Thymus (tissue), 11 donors: ENCODE data around the gene INPP5A. TPM values are rescaled to one million over a fixed set of nuclear protein-coding genes. Genes with fewer than 3 reads are reported as not detected.

Experiments used
- DNase-seq, 9 donors: peaks; one replicate each; pipeline ENCODE4 v3.0.0-alpha.2; 2013; ENCODE audit warnings: low spot score in 9 of 9, low read depth in 6 of 9, missing footprints in 1 of 9
- H3K27ac ChIP-seq, 2 donors: one replicate each; pipeline ENCODE4 v1.5.1; 2013; ENCODE audit warnings: control low read depth in 1 of 2, low read depth in 1 of 2, low read length in 1 of 2, mild to moderate bottlenecking in 1 of 2, moderate library complexity in 1 of 2
- H3K27me3 ChIP-seq, 2 donors: one replicate each; pipeline ENCODE4 v1.5.1; 2013; ENCODE audit warnings: low read length in 1 of 2; ENCODE audit not compliant: control insufficient read depth in 2 of 2, insufficient read depth in 1 of 2
- H3K36me3 ChIP-seq, 2 donors: one replicate each; pipeline ENCODE4 v1.5.1; 2013; ENCODE audit warnings: low read length in 1 of 2, mild to moderate bottlenecking in 1 of 2, moderate library complexity in 1 of 2; ENCODE audit not compliant: control insufficient read depth in 2 of 2, insufficient read depth in 2 of 2
- H3K4me1 ChIP-seq, 2 donors: one replicate each; pipeline ENCODE4 v1.5.1; 2013; ENCODE audit warnings: low read length in 2 of 2; ENCODE audit not compliant: control insufficient read depth in 2 of 2, insufficient read depth in 2 of 2
- H3K4me3 ChIP-seq, 2 donors: one replicate each; pipeline ENCODE4 v1.5.1; 2013; ENCODE audit warnings: low read length in 2 of 2, control low read depth in 1 of 2, mild to moderate bottlenecking in 1 of 2
- H3K9me3 ChIP-seq, 2 donors: one replicate each; pipeline ENCODE4 v1.5.1; 2013; ENCODE audit warnings: low read length in 1 of 2, mild to moderate bottlenecking in 1 of 2; ENCODE audit not compliant: control insufficient read depth in 2 of 2, insufficient read depth in 1 of 2
- WGBS: extraction: QIAGEN DNeasy Blood & Tissue Kit; methylation state at CpG from one replicate; pipeline ENCODE4 v1.1.7; 2013; 5-methylcytosine and 5-hydroxymethylcytosine counted together
- polyA plus RNA-seq: library from polyadenylated mRNA; stranded (reverse); fragments of 200-250 nt; gene quantifications from one replicate; pipeline ENCODE4 v1.2.3, GENCODE V29; 2013
- total RNA-seq: library from RNA; stranded (reverse); fragments of 120-200 nt; gene quantifications from one replicate; pipeline ENCODE4 v1.2.4, GENCODE V29; 2013
- donor health status: healthy.

The INPP5A gene
- total and polyA plus RNA-seq, 2 donors: 11.0 to 14.6 TPM

- 98% methylated on average over 13 of the region's 13 CpGs for WGBS
- H3K27ac ChIP-seq: no peak overlapping the region
- H3K4me1 ChIP-seq: no peaks in the 10 kb centered on the region
- H3K9me3 ChIP-seq: no peaks in the 10 kb centered on the region
- H3K36me3 ChIP-seq: peaks cover 4 to 16% of the 10 kb centered on the region in 2 donors
- H3K4me3 ChIP-seq: no peak overlapping the region
- no peaks in the 10 kb centered on the region for H3K27me3 ChIP-seq
- no peak for DNase-seq
Observed at GRCh38 chr10:132727411-132727810, 189.8 kb downstream of the INPP5A start.

GRCh38 chr10:132728321-132728720, 190.7 kb downstream of the INPP5A start:
- no peaks in the 10 kb centered on the region for H3K27me3 ChIP-seq
- no peak for DNase-seq
- no peak overlapping the region for H3K4me3 ChIP-seq
- no peaks in the 10 kb centered on the region for H3K9me3 ChIP-seq
- peaks cover 4 to 23% of the 10 kb centered on the region in 2 donors for H3K36me3 ChIP-seq
- H3K4me1 ChIP-seq: no peaks in the 10 kb centered on the region
- 97% methylated on average over 19 of the region's 19 CpGs for WGBS
- H3K27ac ChIP-seq: no peak overlapping the region

GRCh38 chr10:132728741-132729140, 191.2 kb downstream of the INPP5A start:
- Histone ChIP-seq H3K27me3 (no peaks in the 10 kb centered on the region), H3K4me3 (no peak overlapping the region), H3K4me1 (no peaks in the 10 kb centered on the region), H3K36me3 (peaks cover 4 to 25% of the 10 kb centered on the region in 2 donors), H3K9me3 (no peaks in the 10 kb centered on the region), H3K27ac (no peak overlapping the region)
- no peak for DNase-seq
- 98% methylated on average over 22 of the region's 22 CpGs for WGBS

GRCh38 chr10:132729810-132730572, 192.4 kb downstream of the INPP5A start:
- no peak for DNase-seq

GRCh38 chr10:132730573-132730953, 193.0 kb downstream of the INPP5A start:
- Histone ChIP-seq H3K36me3 (peaks cover 4 to 27% of the 10 kb centered on the region in 2 donors), H3K4me3 (no peak overlapping the region), H3K9me3 (no peaks in the 10 kb centered on the region), H3K27ac (no peak overlapping the region), H3K27me3 (no peaks in the 10 kb centered on the region), H3K4me1 (peaks cover 0 to 14% of the 10 kb centered on the region in 2 donors)
- no peak for DNase-seq
- 97% methylated on average over 15 of the region's 15 CpGs for WGBS

More at GRCh38 chr10:132729810-132730572, 192.4 kb downstream of the INPP5A start:
- 96% methylated on average over 29 of the region's 29 CpGs for WGBS
- Histone ChIP-seq H3K9me3 (no peaks in the 10 kb centered on the region), H3K4me3 (no peak overlapping the region), H3K36me3 (peaks cover 4 to 27% of the 10 kb centered on the region in 2 donors), H3K4me1 (peaks cover 0 to 8% of the 10 kb centered on the region in 2 donors), H3K27me3 (no peaks in the 10 kb centered on the region), H3K27ac (no peak overlapping the region)

- H3K27ac ChIP-seq: no peak overlapping the region
- H3K4me1 ChIP-seq: peaks cover 0 to 15% of the 10 kb centered on the region in 2 donors
- H3K4me3 ChIP-seq: no peak overlapping the region
- DNase-seq: no peak
- no peaks in the 10 kb centered on the region for H3K27me3 ChIP-seq
- no peaks in the 10 kb centered on the region for H3K9me3 ChIP-seq
- 97% methylated on average over 20 of the region's 20 CpGs for WGBS
- peaks cover 2 to 18% of the 10 kb centered on the region in 2 donors for H3K36me3 ChIP-seq
Observed at GRCh38 chr10:132732518-132732917, 194.9 kb downstream of the INPP5A start.

- no peak overlapping the region for H3K4me3 ChIP-seq
- WGBS: 97% methylated on average over 19 of the region's 19 CpGs
- H3K9me3 ChIP-seq: no peaks in the 10 kb centered on the region
- DNase-seq: no peak
- H3K4me1 ChIP-seq: peaks cover 0 to 15% of the 10 kb centered on the region in 2 donors
- peaks cover 0 to 12% of the 10 kb centered on the region in 2 donors for H3K36me3 ChIP-seq
- no peak overlapping the region for H3K27ac ChIP-seq
- H3K27me3 ChIP-seq: no peaks in the 10 kb centered on the region
Observed at GRCh38 chr10:132733926-132734325, 196.3 kb downstream of the INPP5A start.

GRCh38 chr10:132735341-132735775, 197.8 kb downstream of the INPP5A start:
- no peak overlapping the region for H3K27ac ChIP-seq
- H3K4me1 ChIP-seq: peaks cover 0 to 15% of the 10 kb centered on the region in 2 donors
- no peaks in the 10 kb centered on the region for H3K27me3 ChIP-seq
- 98% methylated on average over 19 of the region's 19 CpGs for WGBS
- peaks cover 0 to 15% of the 10 kb centered on the region in 2 donors for H3K36me3 ChIP-seq
- no peaks in the 10 kb centered on the region for H3K9me3 ChIP-seq
- DNase-seq: no peak
- H3K4me3 ChIP-seq: no peak overlapping the region

GRCh38 chr10:132735923-132736391, 198.4 kb downstream of the INPP5A start:
- no peaks in the 10 kb centered on the region for H3K27me3 ChIP-seq
- DNase-seq: peak in 5 of 9 donors; percentile 15 to 47 (median 26)
- peaks cover 0 to 15% of the 10 kb centered on the region in 2 donors for H3K36me3 ChIP-seq
- no peaks in the 10 kb centered on the region for H3K9me3 ChIP-seq
- H3K4me3 ChIP-seq: no peak overlapping the region
- H3K4me1 ChIP-seq: peaks cover 0 to 15% of the 10 kb centered on the region in 2 donors
- no peak overlapping the region for H3K27ac ChIP-seq
- WGBS: 81% methylated on average over 24 of the region's 24 CpGs
